Embryonic facial prominence (tissue), 1 donor: ENCODE data around the gene PIR.

Experiments
- DNase-seq: peaks from one replicate; pipeline ENCODE4 v3.0.0-alpha.2; 2016; ENCODE audit errors: extremely low spot score

The PIR gene

GRCh38 chrX:15483891-15484290, 9.2 kb downstream of the PIR start:
- DNase-seq: no peak

- no peak for DNase-seq
Observed at GRCh38 chrX:15475486-15475885, 17.6 kb downstream of the PIR start.

GRCh38 chrX:15475021-15475420, 18.1 kb downstream of the PIR start:
- DNase-seq: no peak

GRCh38 chrX:15474028-15474427, 19.1 kb downstream of the PIR start:
- no peak for DNase-seq

- DNase-seq: no peak
Observed at GRCh38 chrX:15472531-15472930, 20.6 kb downstream of the PIR start.

GRCh38 chrX:15471028-15471427, 22.1 kb downstream of the PIR start:
- no peak for DNase-seq

- DNase-seq: no peak
Observed at GRCh38 chrX:15469613-15470012, 23.5 kb downstream of the PIR start.

GRCh38 chrX:15468036-15468435, 25.1 kb downstream of the PIR start:
- peak; percentile 22 for DNase-seq

GRCh38 chrX:15465896-15466651, 27.1 kb downstream of the PIR start:
- no peak for DNase-seq

GRCh38 chrX:15465347-15465746, 27.8 kb downstream of the PIR start:
- DNase-seq: peak; percentile 6

- DNase-seq: no peak
Observed at GRCh38 chrX:15464704-15465103, 28.4 kb downstream of the PIR start.

- DNase-seq: no peak
Observed at GRCh38 chrX:15451913-15452312, 41.2 kb downstream of the PIR start.

GRCh38 chrX:15448010-15448639, 45.0 kb downstream of the PIR start:
- no peak for DNase-seq

GRCh38 chrX:15441464-15441863, 51.7 kb downstream of the PIR start:
- no peak for DNase-seq

GRCh38 chrX:15438332-15438731, 54.8 kb downstream of the PIR start:
- DNase-seq: no peak

GRCh38 chrX:15437724-15438123, 55.4 kb downstream of the PIR start:
- DNase-seq: no peak

GRCh38 chrX:15435836-15436619, 57.1 kb downstream of the PIR start:
- DNase-seq: no peak

- DNase-seq: no peak
Observed at GRCh38 chrX:15434205-15434604, 58.9 kb downstream of the PIR start.

- DNase-seq: no peak
Observed at GRCh38 chrX:15430584-15430983, 62.5 kb downstream of the PIR start.

- no peak for DNase-seq
Observed at GRCh38 chrX:15430076-15430475, 63.1 kb downstream of the PIR start.

GRCh38 chrX:15425024-15425423, 68.1 kb downstream of the PIR start:
- no peak for DNase-seq

- DNase-seq: no peak
Observed at GRCh38 chrX:15418707-15419181, 74.4 kb downstream of the PIR start.
